ENCODE measurements around the gene SYT1.

SYT1 gene

GRCh38 chr12:79441534-79441933 lies 577.0 kb downstream of the SYT1 start:
- Histone ChIP-seq H3K4me3 (ENCODE audit: low read depth, low read length) (no peak overlapping the region), H3K4me1 (ENCODE audit: control insufficient read depth, insufficient read depth, low read length) (no peaks in the 10 kb centered on the region), H3K36me3 (ENCODE audit: control insufficient read depth, insufficient read depth, low read length) (no peaks in the 10 kb centered on the region), H3K27me3 (ENCODE audit: control insufficient read depth, insufficient read depth, low read length) (no peaks in the 10 kb centered on the region), H3K9ac (ENCODE audit: low read depth, low read length) (no peak overlapping the region), H3K9me3 (ENCODE audit: control insufficient read depth, insufficient read depth, low read length) (no peaks in the 10 kb centered on the region)

GRCh38 chr12:79442396-79442795 lies 577.8 kb downstream of the SYT1 start:
- no peaks in the 10 kb centered on the region for H3K9me3 ChIP-seq (ENCODE audit: control insufficient read depth, insufficient read depth, low read length)
- no peak overlapping the region for H3K9ac ChIP-seq (ENCODE audit: low read depth, low read length)
- no peaks in the 10 kb centered on the region for H3K36me3 ChIP-seq (ENCODE audit: control insufficient read depth, insufficient read depth, low read length)
- H3K4me1 ChIP-seq (ENCODE audit: control insufficient read depth, insufficient read depth, low read length), result no peaks in the 10 kb centered on the region
- no peak overlapping the region for H3K4me3 ChIP-seq (ENCODE audit: low read depth, low read length)
- H3K27me3 ChIP-seq (ENCODE audit: control insufficient read depth, insufficient read depth, low read length), result no peaks in the 10 kb centered on the region

- no peaks in the 10 kb centered on the region for H3K36me3 ChIP-seq (ENCODE audit: control insufficient read depth, insufficient read depth, low read length)
- H3K4me1 ChIP-seq (ENCODE audit: control insufficient read depth, insufficient read depth, low read length), result no peaks in the 10 kb centered on the region
- no peaks in the 10 kb centered on the region for H3K9me3 ChIP-seq (ENCODE audit: control insufficient read depth, insufficient read depth, low read length)
- H3K4me3 ChIP-seq (ENCODE audit: low read depth, low read length), result no peak overlapping the region
- H3K9ac ChIP-seq (ENCODE audit: low read depth, low read length), result no peak overlapping the region
- H3K27me3 ChIP-seq (ENCODE audit: control insufficient read depth, insufficient read depth, low read length), result no peaks in the 10 kb centered on the region
Measured at GRCh38 chr12:79444089-79444488, 579.5 kb downstream of the SYT1 start.

GRCh38 chr12:79448816-79449215 lies 584.2 kb downstream of the SYT1 start:
- Histone ChIP-seq H3K36me3 (ENCODE audit: control insufficient read depth, insufficient read depth, low read length) (no peaks in the 10 kb centered on the region), H3K4me3 (ENCODE audit: low read depth, low read length) (no peak overlapping the region), H3K9ac (ENCODE audit: low read depth, low read length) (no peak overlapping the region), H3K4me1 (ENCODE audit: control insufficient read depth, insufficient read depth, low read length) (peaks cover 8% of the 10 kb centered on the region), H3K9me3 (ENCODE audit: control insufficient read depth, insufficient read depth, low read length) (no peaks in the 10 kb centered on the region), H3K27me3 (ENCODE audit: control insufficient read depth, insufficient read depth, low read length) (no peaks in the 10 kb centered on the region)

GRCh38 chr12:79451365-79451764 lies 586.8 kb downstream of the SYT1 start:
- Histone ChIP-seq H3K9me3 (ENCODE audit: control insufficient read depth, insufficient read depth, low read length) (no peaks in the 10 kb centered on the region), H3K9ac (ENCODE audit: low read depth, low read length) (no peak overlapping the region), H3K27me3 (ENCODE audit: control insufficient read depth, insufficient read depth, low read length) (no peaks in the 10 kb centered on the region), H3K4me3 (ENCODE audit: low read depth, low read length) (no peak overlapping the region), H3K36me3 (ENCODE audit: control insufficient read depth, insufficient read depth, low read length) (no peaks in the 10 kb centered on the region), H3K4me1 (ENCODE audit: control insufficient read depth, insufficient read depth, low read length) (peaks cover 21% of the 10 kb centered on the region)

- Histone ChIP-seq H3K4me3 (ENCODE audit: low read depth, low read length) (no peak overlapping the region), H3K4me1 (ENCODE audit: control insufficient read depth, insufficient read depth, low read length) (peaks cover 21% of the 10 kb centered on the region), H3K36me3 (ENCODE audit: control insufficient read depth, insufficient read depth, low read length) (no peaks in the 10 kb centered on the region), H3K9ac (ENCODE audit: low read depth, low read length) (no peak overlapping the region), H3K9me3 (ENCODE audit: control insufficient read depth, insufficient read depth, low read length) (no peaks in the 10 kb centered on the region), H3K27me3 (ENCODE audit: control insufficient read depth, insufficient read depth, low read length) (no peaks in the 10 kb centered on the region)
Measured at GRCh38 chr12:79451978-79452377, 587.4 kb downstream of the SYT1 start.

GRCh38 chr12:79452906-79453305 lies 588.3 kb downstream of the SYT1 start:
- no peak overlapping the region for H3K9ac ChIP-seq (ENCODE audit: low read depth, low read length)

GRCh38 chr12:79453820-79454219 lies 589.2 kb downstream of the SYT1 start:
- peaks cover 21% of the 10 kb centered on the region for H3K4me1 ChIP-seq (ENCODE audit: control insufficient read depth, insufficient read depth, low read length)
- H3K9ac ChIP-seq (ENCODE audit: low read depth, low read length), result no peak overlapping the region
- H3K9me3 ChIP-seq (ENCODE audit: control insufficient read depth, insufficient read depth, low read length), result no peaks in the 10 kb centered on the region
- H3K4me3 ChIP-seq (ENCODE audit: low read depth, low read length), result no peak overlapping the region
- no peaks in the 10 kb centered on the region for H3K36me3 ChIP-seq (ENCODE audit: control insufficient read depth, insufficient read depth, low read length)
- H3K27me3 ChIP-seq (ENCODE audit: control insufficient read depth, insufficient read depth, low read length), result no peaks in the 10 kb centered on the region

More at GRCh38 chr12:79452906-79453305, 588.3 kb downstream of the SYT1 start:
- Histone ChIP-seq H3K4me3 (ENCODE audit: low read depth, low read length) (no peak overlapping the region), H3K4me1 (ENCODE audit: control insufficient read depth, insufficient read depth, low read length) (peaks cover 21% of the 10 kb centered on the region), H3K36me3 (ENCODE audit: control insufficient read depth, insufficient read depth, low read length) (no peaks in the 10 kb centered on the region), H3K27me3 (ENCODE audit: control insufficient read depth, insufficient read depth, low read length) (no peaks in the 10 kb centered on the region), H3K9me3 (ENCODE audit: control insufficient read depth, insufficient read depth, low read length) (no peaks in the 10 kb centered on the region)

GRCh38 chr12:79454338-79454843 lies 589.8 kb downstream of the SYT1 start:
- Histone ChIP-seq H3K36me3 (ENCODE audit: control insufficient read depth, insufficient read depth, low read length) (no peaks in the 10 kb centered on the region), H3K4me1 (ENCODE audit: control insufficient read depth, insufficient read depth, low read length) (peaks cover 21% of the 10 kb centered on the region), H3K9ac (ENCODE audit: low read depth, low read length) (no peak overlapping the region), H3K9me3 (ENCODE audit: control insufficient read depth, insufficient read depth, low read length) (no peaks in the 10 kb centered on the region), H3K4me3 (ENCODE audit: low read depth, low read length) (no peak overlapping the region), H3K27me3 (ENCODE audit: control insufficient read depth, insufficient read depth, low read length) (no peaks in the 10 kb centered on the region)

- H3K9me3 ChIP-seq (ENCODE audit: control insufficient read depth, insufficient read depth, low read length), result no peaks in the 10 kb centered on the region
- no peak overlapping the region for H3K4me3 ChIP-seq (ENCODE audit: low read depth, low read length)
- no peaks in the 10 kb centered on the region for H3K36me3 ChIP-seq (ENCODE audit: control insufficient read depth, insufficient read depth, low read length)
- H3K9ac ChIP-seq (ENCODE audit: low read depth, low read length), result no peak overlapping the region
- no peaks in the 10 kb centered on the region for H3K27me3 ChIP-seq (ENCODE audit: control insufficient read depth, insufficient read depth, low read length)
- peaks cover 21% of the 10 kb centered on the region for H3K4me1 ChIP-seq (ENCODE audit: control insufficient read depth, insufficient read depth, low read length)
Measured at GRCh38 chr12:79455286-79455685, 590.7 kb downstream of the SYT1 start.

GRCh38 chr12:79482323-79482722 lies 617.7 kb downstream of the SYT1 start:
- no peak overlapping the region for H3K4me3 ChIP-seq (ENCODE audit: low read depth, low read length)
- H3K27me3 ChIP-seq (ENCODE audit: control insufficient read depth, insufficient read depth, low read length), result no peaks in the 10 kb centered on the region
- H3K9me3 ChIP-seq (ENCODE audit: control insufficient read depth, insufficient read depth, low read length), result no peaks in the 10 kb centered on the region
- no peak overlapping the region for H3K9ac ChIP-seq (ENCODE audit: low read depth, low read length)
- H3K36me3 ChIP-seq (ENCODE audit: control insufficient read depth, insufficient read depth, low read length), result no peaks in the 10 kb centered on the region
- peaks cover 8% of the 10 kb centered on the region for H3K4me1 ChIP-seq (ENCODE audit: control insufficient read depth, insufficient read depth, low read length)

- H3K9ac ChIP-seq (ENCODE audit: low read depth, low read length), result no peak overlapping the region
- no peaks in the 10 kb centered on the region for H3K36me3 ChIP-seq (ENCODE audit: control insufficient read depth, insufficient read depth, low read length)
- H3K27me3 ChIP-seq (ENCODE audit: control insufficient read depth, insufficient read depth, low read length), result no peaks in the 10 kb centered on the region
- peaks cover 8% of the 10 kb centered on the region for H3K4me1 ChIP-seq (ENCODE audit: control insufficient read depth, insufficient read depth, low read length)
- H3K4me3 ChIP-seq (ENCODE audit: low read depth, low read length), result no peak overlapping the region
- no peaks in the 10 kb centered on the region for H3K9me3 ChIP-seq (ENCODE audit: control insufficient read depth, insufficient read depth, low read length)
Measured at GRCh38 chr12:79482921-79483320, 618.3 kb downstream of the SYT1 start.

Measured in iPS-15b (cell line).